ENCODE measurements around the gene SDK1.

DNA sequence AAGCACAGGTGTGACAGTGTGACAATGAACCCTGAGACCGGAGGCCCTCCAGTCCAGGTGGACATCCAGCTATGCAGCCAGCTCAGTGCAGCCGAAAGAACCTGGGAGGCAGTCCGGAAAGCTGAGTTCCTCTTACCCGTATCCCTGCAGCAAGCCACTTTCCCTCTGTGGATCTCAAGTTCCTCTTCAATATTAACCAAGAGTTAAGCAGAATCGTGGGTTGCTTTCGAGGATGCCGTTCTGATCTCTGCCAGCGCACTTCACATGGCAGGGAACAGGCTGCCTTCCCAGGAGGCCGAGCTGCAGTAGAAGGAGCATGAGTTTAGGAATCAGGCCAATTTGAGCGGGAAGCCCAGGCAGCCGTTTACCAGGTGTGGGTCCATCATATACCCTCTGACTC is 591.6 kb downstream of the SDK1 start:
- TF ChIP-seq, protein P1, sequence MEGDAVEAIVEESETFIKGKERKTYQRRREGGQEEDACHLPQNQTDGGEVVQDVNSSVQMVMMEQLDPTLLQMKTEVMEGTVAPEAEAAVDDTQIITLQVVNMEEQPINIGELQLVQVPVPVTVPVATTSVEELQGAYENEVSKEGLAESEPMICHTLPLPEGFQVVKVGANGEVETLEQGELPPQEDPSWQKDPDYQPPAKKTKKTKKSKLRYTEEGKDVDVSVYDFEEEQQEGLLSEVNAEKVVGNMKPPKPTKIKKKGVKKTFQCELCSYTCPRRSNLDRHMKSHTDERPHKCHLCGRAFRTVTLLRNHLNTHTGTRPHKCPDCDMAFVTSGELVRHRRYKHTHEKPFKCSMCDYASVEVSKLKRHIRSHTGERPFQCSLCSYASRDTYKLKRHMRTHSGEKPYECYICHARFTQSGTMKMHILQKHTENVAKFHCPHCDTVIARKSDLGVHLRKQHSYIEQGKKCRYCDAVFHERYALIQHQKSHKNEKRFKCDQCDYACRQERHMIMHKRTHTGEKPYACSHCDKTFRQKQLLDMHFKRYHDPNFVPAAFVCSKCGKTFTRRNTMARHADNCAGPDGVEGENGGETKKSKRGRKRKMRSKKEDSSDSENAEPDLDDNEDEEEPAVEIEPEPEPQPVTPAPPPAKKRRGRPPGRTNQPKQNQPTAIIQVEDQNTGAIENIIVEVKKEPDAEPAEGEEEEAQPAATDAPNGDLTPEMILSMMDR (IDR thresholded peaks at IDR 0.05), result no peak
- no peak for TF ChIP-seq POLR2A (IDR thresholded peaks at IDR 0.05)
